Astrocyte of the spinal cord (primary cell): ENCODE data around the gene RABGAP1L.

Experiments
- DNase-seq: peaks from one replicate; pipeline ENCODE4 v3.0.0; 2011; ENCODE audit warnings: low read depth, low spot score
- H3K4me3 ChIP-seq: 2 replicates; pipeline ENCODE4 v1.5.1; 2011; ENCODE audit warnings: low read depth, mild to moderate bottlenecking, low read length, moderate library complexity
- CTCF ChIP-seq: IDR thresholded peaks from 2 replicates; pipeline ENCODE4 v1.5.1; 2012; ENCODE audit warnings: low read depth, mild to moderate bottlenecking, low read length, inconsistent platforms
- in situ Hi-C: cut with HindIII; loops from 2 replicates; pipeline ENCODE4 v1.10.0; 2017; ENCODE audit warnings: low sequenced_read_pairs

The RABGAP1L gene

GRCh38 chr1:174920093-174920492 is 760.8 kb downstream of the RABGAP1L start:
- DNase-seq, result no peak
- H3K4me3 ChIP-seq, result no peak overlapping the region
- no peak for TF ChIP-seq CTCF
- in situ Hi-C loops, result no loop called here

DNA sequence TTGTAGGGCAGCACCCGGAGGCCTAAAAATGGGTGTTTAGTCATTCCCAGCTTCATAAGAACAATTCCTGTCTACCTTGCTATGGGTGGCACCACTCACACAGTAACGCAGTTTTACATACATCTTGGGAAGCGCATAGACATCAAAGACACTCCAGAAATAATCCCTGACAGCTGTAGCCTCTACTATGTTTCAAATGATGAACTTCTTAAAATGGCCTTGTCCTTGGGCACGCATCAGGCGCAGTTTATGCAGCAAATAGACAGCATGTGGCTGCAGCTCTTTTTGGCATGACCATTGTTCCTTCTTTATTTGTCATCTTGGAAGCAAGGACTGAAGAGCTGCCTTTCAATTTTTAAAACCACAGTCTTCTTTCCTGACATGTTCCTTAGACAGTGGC is 762.8 kb downstream of the RABGAP1L start:
- H3K4me3 ChIP-seq, result no peak overlapping the region
- no peak for DNase-seq
- TF ChIP-seq CTCF, result no peak
- in situ Hi-C loops, result no loop called here

DNA sequence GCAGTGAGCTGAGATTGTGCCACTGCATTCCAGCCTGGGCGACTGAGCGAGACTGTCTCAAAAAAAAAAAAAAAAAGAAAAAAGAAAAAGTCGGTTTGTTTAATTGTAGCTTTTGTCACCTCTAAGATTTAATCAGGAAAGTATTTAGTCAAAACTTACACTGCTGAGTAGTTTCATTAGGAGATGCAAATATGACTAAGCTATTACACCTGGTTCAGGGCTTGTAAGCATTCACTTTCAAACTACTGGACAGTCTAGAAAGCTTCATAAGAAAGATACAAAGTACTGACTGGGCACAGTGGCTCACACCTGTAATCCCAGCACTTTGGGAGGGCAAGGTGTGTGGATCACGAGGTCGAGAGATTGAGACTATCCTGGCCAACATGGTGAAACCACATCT is 764.5 kb downstream of the RABGAP1L start:
- in situ Hi-C loops, result no loop called here
- no peak overlapping the region for H3K4me3 ChIP-seq
- TF ChIP-seq CTCF, result no peak
- no peak for DNase-seq

GRCh38 chr1:174928541-174928940 is 769.2 kb downstream of the RABGAP1L start:
- no peak overlapping the region for H3K4me3 ChIP-seq
- no peak for TF ChIP-seq CTCF
- no peak for DNase-seq
- in situ Hi-C loops, result no loop called here

GRCh38 chr1:174931214-174931613 is 771.9 kb downstream of the RABGAP1L start:
- no peak for TF ChIP-seq CTCF
- in situ Hi-C loops, result no loop called here
- DNase-seq, result no peak

DNA sequence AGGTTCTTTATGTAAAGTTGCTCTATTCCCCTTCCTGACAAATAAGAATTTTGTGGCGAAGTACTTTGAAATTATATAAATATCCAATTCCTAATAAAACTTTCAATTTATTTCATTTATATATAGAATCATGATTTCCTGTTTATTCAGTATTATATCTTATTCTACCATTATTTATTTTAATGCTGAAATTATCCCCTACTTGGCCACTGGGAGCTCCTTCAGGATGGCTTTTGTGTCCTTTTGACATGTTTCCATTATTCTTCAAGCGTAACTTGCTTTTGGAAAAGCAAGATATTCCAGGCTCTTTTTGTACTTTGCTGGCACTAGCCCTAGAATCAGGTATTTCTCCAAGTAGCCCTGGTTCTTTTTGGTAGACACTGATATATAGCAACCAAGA is 773.3 kb downstream of the RABGAP1L start:
- no peak overlapping the region for H3K4me3 ChIP-seq
- DNase-seq, result no peak
- in situ Hi-C loops, result no loop called here
- no peak for TF ChIP-seq CTCF

More at GRCh38 chr1:174931214-174931613, 771.9 kb downstream of the RABGAP1L start:
- H3K4me3 ChIP-seq, result no peak overlapping the region
